Gastrocnemius medialis (tissue), 4 donors: ENCODE measurements around the gene FRG1. TPM values are rescaled to one million over a fixed set of nuclear protein-coding genes. Genes with fewer than 3 reads are reported as not detected.
"Not testable (repeated sequence)": the region's sequence is repeated elsewhere in the genome, so short reads cannot be mapped to it uniquely, and the experiment has no call there.

ENCODE experiments used
- ATAC-seq, 2 donors: fragments of 150-250 bp; one replicate each; pipeline ENCODE4 v1.9.1; 2016
- DNase-seq, 2 donors: peaks; one replicate each; pipeline ENCODE4 v3.0.0-alpha.2; 2019
- H3K27ac ChIP-seq, 4 donors: fragments of 200-600 bp; sonication (generic); 1 replicate in 1 of 4; 2 replicates in 3 of 4; pipeline ENCODE4 v1.5.1; 2016 to 2018; ENCODE audit warnings: mild to moderate bottlenecking in 2 of 4, moderate library complexity in 1 of 4
- H3K27me3 ChIP-seq, 3 donors: fragments of 200-600 bp; sonication (generic) in 2 of 3; 1 replicate in 1 of 3; 2 replicates in 2 of 3; pipeline versions ENCODE4 v1.5.1 to v1.6.0; 2016 to 2019; ENCODE audit warnings: mild to moderate bottlenecking in 1 of 3, moderate library complexity in 1 of 3
- H3K36me3 ChIP-seq, 2 donors: fragments of 200-600 bp; sonication (generic) in 1 of 2; one replicate each; pipeline ENCODE4 v1.5.1; 2017 to 2018
- H3K4me1 ChIP-seq, 2 donors: fragments of 200-600 bp; sonication (generic) in 1 of 2; one replicate each; pipeline ENCODE4 v1.5.1; 2016 to 2017; ENCODE audit warnings: mild to moderate bottlenecking in 2 of 2
- H3K4me3 ChIP-seq, 4 donors: fragments of 200-600 bp; sonication (generic) in 3 of 4; 1 replicate in 1 of 4; 2 replicates in 3 of 4; pipeline ENCODE4 v1.5.1; 2016 to 2019; ENCODE audit warnings: mild to moderate bottlenecking in 2 of 4
- H3K9me3 ChIP-seq, 3 donors: fragments of 200-600 bp; sonication (generic) in 2 of 3; 1 replicate in 1 of 3; 2 replicates in 2 of 3; pipeline ENCODE4 v1.5.1; 2016 to 2019
- CTCF ChIP-seq, 5 experiments: fragments of 450-650 bp in 3 of 5; fragments of 200-600 bp in 2 of 5; sonication (generic) in 2 of 5; IDR thresholded peaks in 4 of 5; conservative IDR thresholded peaks in 1 of 5; 1 replicate in 4 of 5; 2 replicates in 1 of 5; pipeline ENCODE4 v1.5.1; 2016 to 2019; ENCODE audit warnings: antibody characterized with exemption in 5 of 5, mild to moderate bottlenecking in 3 of 5, moderate library complexity in 3 of 5
- POLR2A ChIP-seq, 2 donors: fragments of 450-650 bp; IDR thresholded peaks; one replicate each; pipeline ENCODE4 v1.6.1; 2017; ENCODE audit warnings: antibody characterized with exemption in 2 of 2, mild to moderate bottlenecking in 2 of 2, moderate library complexity in 2 of 2
- in situ Hi-C, 4 donors: fragments of 200-750 bp; cut with MboI; loops; one replicate each; pipeline versions ENCODE4 v1.15.0 to v1.8.0; 2017; ENCODE audit warnings: low sequenced_read_pairs in 4 of 4
- intact Hi-C: fragments of 100-400 bp; cut with DNase I; formaldehyde crosslinking; loops from one replicate; pipeline ENCODE4 v1.15.1; 2023; ENCODE audit warnings: low total_unique reads
- total RNA-seq, 4 donors: library from RNA; depleted of rRNA; stranded (reverse); fragments of >200 nt; gene quantifications; one replicate each; pipeline versions ENCODE4 v1.1.0 to v1.2.3, GENCODE V29; 2016

FRG1 gene
- total RNA-seq, 4 donors from 2014 or later = 9.3 to 39.3 (median 22.9) TPM

- ATAC-seq, H3K27ac ChIP-seq, intact Hi-C loops, H3K4me3 ChIP-seq, H3K9me3 ChIP-seq, H3K4me1 ChIP-seq, in situ Hi-C loops, H3K36me3 ChIP-seq, H3K27me3 ChIP-seq, DNase-seq: not testable (repeated sequence)
Measured at GRCh38 chr4:189985651-189986243, 45.1 kb downstream of the FRG1 start.

- intact Hi-C loops = no loop called here
- Histone ChIP-seq H3K4me1 (no peaks in the 10 kb centered on the region), H3K27me3 (no peaks in the 10 kb centered on the region), H3K27ac (no peak overlapping the region), H3K4me3 (no peak overlapping the region), H3K9me3 (no peaks in the 10 kb centered on the region), H3K36me3 (no peaks in the 10 kb centered on the region)
- in situ Hi-C loops = no loop called here
- ATAC-seq (no peak), DNase-seq (no peak)
- TF ChIP-seq POLR2A (IDR thresholded peaks at IDR 0.05) (no peak), CTCF (IDR thresholded peaks at IDR 0.05 in 4 of 5, conservative IDR thresholded peaks at IDR 0.05 in 1 of 5) (no peak)
Measured at GRCh38 chr4:189988877-189989431, 48.3 kb downstream of the FRG1 start.

- H3K27me3 ChIP-seq, H3K27ac ChIP-seq, H3K4me3 ChIP-seq, in situ Hi-C loops, DNase-seq, H3K36me3 ChIP-seq, intact Hi-C loops, ATAC-seq, H3K9me3 ChIP-seq, H3K4me1 ChIP-seq: not testable (repeated sequence)
Measured at GRCh38 chr4:189989941-189990340, 49.3 kb downstream of the FRG1 start.

Other genes with a start within 250 kb of the FRG1 start
- not detected for gene FRG2, start 86.4 kb downstream of the FRG1 start, total RNA-seq
- not detected for gene DBET, start 123.6 kb downstream of the FRG1 start, total RNA-seq
- gene DUX4, start 232.9 kb downstream of the FRG1 start, total RNA-seq = not detected